Vagina (tissue), 2 donors: Measurements from ENCODE around the gene FGF1.

Source experiments
- POLR2A ChIP-seq, 2 donors: fragments of 450-650 bp; IDR thresholded peaks; one replicate each; pipeline ENCODE4 v1.6.1; 2017; ENCODE audit warnings: antibody characterized with exemption in 2 of 2, mild to moderate bottlenecking in 2 of 2, moderate library complexity in 2 of 2
- POLR2AphosphoS5 ChIP-seq, 2 donors: sonication (generic); formaldehyde crosslinking; IDR thresholded peaks; one replicate each; pipeline ENCODE4 v1.9.0; 2017; ENCODE audit warnings: antibody characterized with exemption in 2 of 2, mild to moderate bottlenecking in 2 of 2, low read depth in 1 of 2; ENCODE audit not compliant: insufficient read depth in 1 of 2
- TF ChIP-seq, protein P1 (sequence below), 3 experiments: fragments of 450-650 bp in 2 of 3; fragments of 200-600 bp in 1 of 3; sonication (generic) in 1 of 3; IDR thresholded peaks; one replicate each; pipeline ENCODE4 v1.5.1; 2017 to 2019; ENCODE audit warnings: antibody characterized with exemption in 3 of 3, mild to moderate bottlenecking in 2 of 3, moderate library complexity in 2 of 3

DNA sequence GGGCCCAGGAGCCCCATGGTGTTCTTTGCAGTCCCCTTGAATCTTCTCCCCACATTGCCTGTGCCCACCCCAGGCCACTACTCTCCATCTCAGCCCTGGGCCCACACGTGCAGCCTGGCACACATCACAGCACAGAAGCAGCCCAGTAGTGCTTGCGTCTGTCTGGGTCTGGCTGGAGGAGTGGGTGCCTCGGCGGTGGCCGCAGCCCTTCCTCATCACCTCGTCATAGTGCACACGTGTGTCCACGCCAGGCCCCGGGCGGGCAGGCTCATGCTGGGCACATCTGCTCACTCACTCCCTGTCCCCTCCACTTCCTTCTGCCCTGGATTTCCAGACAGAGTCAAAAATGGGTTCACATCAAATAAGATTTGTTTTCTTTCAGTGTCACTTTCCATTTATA is 33.3 kb downstream of the FGF1 start:
- TF ChIP-seq, protein P1, sequence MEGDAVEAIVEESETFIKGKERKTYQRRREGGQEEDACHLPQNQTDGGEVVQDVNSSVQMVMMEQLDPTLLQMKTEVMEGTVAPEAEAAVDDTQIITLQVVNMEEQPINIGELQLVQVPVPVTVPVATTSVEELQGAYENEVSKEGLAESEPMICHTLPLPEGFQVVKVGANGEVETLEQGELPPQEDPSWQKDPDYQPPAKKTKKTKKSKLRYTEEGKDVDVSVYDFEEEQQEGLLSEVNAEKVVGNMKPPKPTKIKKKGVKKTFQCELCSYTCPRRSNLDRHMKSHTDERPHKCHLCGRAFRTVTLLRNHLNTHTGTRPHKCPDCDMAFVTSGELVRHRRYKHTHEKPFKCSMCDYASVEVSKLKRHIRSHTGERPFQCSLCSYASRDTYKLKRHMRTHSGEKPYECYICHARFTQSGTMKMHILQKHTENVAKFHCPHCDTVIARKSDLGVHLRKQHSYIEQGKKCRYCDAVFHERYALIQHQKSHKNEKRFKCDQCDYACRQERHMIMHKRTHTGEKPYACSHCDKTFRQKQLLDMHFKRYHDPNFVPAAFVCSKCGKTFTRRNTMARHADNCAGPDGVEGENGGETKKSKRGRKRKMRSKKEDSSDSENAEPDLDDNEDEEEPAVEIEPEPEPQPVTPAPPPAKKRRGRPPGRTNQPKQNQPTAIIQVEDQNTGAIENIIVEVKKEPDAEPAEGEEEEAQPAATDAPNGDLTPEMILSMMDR (IDR thresholded peaks at IDR 0.05): no peak
- TF ChIP-seq POLR2AphosphoS5 (IDR thresholded peaks at IDR 0.05; ENCODE audit: insufficient read depth in 1 of 2, low read depth in 1 of 2): no peak
- no peak for TF ChIP-seq POLR2A (IDR thresholded peaks at IDR 0.05)
